Measurements from ENCODE around the gene NHSL1. TPM values are rescaled to one million over a fixed set of nuclear protein-coding genes. Genes with fewer than 3 reads are reported as not detected.

The NHSL1 gene
- total and polyA plus RNA-seq, 2 of the 8 experiments (the other 6 are each of a cell fraction or from before 2014, with no cell fraction given) = 7.2 to 32.4 TPM

DNA sequence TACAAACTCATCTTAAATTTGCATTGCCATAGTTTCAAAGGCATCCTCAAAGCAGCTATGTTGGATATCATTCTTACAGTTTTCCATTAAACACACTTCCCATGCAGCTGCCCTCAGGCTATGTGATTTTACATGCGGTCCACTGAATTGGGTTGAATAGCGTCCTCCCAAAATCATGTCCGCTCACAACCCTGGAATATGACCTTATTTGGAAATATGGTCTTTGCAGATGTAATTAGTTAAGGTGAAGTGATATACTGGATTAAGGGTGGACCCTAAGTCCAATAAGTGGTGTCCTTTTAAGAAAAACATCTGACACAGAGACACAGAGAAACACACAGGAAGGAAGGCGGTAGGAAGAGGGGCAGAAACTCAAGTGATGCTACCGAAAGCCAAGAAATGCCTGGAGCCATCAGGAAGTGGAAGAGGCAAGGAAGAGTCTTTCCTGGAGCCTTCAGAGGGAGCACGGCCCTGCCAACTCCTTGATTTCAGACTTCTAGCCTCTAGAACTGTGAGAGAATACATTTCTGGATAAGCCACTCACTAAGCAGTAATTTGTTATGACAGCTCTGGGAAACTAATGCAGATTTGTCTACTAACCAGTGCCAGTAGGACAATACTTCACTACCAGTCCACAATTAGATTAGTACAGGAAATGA, 42.7 kb upstream of the NHSL1 start:
- Histone ChIP-seq H2BK120ac (replicated peaks; ENCODE audit: low read depth, low read length) (no peak overlapping the region), H3K36me3 (ENCODE audit: control insufficient read depth in 2 of 4, insufficient read depth in 4 of 4, low read length in 3 of 4) (no peaks in the 10 kb centered on the region), H3K4ac (replicated peaks; ENCODE audit: insufficient read length, low read depth, low read length) (no peak overlapping the region), H3K4me2 (ENCODE audit: insufficient read depth in 1 of 2, low read depth in 2 of 2, low read length in 2 of 2) (no peak overlapping the region), H3K79me1 (ENCODE audit: low read depth, low read length) (peaks cover 2% of the 10 kb centered on the region; the same call in 1 of the 2 replicates), H4K5ac (ENCODE audit: insufficient read length, low read depth, low read length) (no peak overlapping the region), H3K23me2 (ENCODE audit: low read depth, low read length) (no peaks in the 10 kb centered on the region), H4K8ac (ENCODE audit: extremely low read depth, insufficient read depth, low read length) (no peak overlapping the region), H2BK15ac (ENCODE audit: low read length) (no peak overlapping the region), H3K18ac (ENCODE audit: extremely low read depth, low read length) (no peak overlapping the region), H2AK5ac (ENCODE audit: low read depth, low read length) (no peak overlapping the region), H2BK20ac (ENCODE audit: low read length) (no peak overlapping the region), H3K79me2 (ENCODE audit: control insufficient read depth in 1 of 2, insufficient read depth in 2 of 2, low read length in 2 of 2) (peaks cover 0 to 58% of the 10 kb centered on the region in 2 experiments; a peak in 3 of 4 replicates), H4K20me1 (replicated peaks in 1 of 2; ENCODE audit: control insufficient read depth in 1 of 2, insufficient read depth in 2 of 2, low read length in 2 of 2) (peaks cover 0 to 2% of the 10 kb centered on the region in 2 experiments), H3K9ac (replicated peaks in 1 of 4; ENCODE audit: extremely low read depth in 1 of 4, low read depth in 3 of 4, low read length in 3 of 4) (no peak overlapping the region), H3K23ac (ENCODE audit: insufficient read length) (no peak overlapping the region), H2BK12ac (ENCODE audit: low read depth, low read length) (0 out of 2 replicates have a peak overlapping the region, but pooled peaks have one; percentile 11), H2AFZ (ENCODE audit: low read length) (no peak overlapping the region), H3K56ac (replicated peaks; ENCODE audit: insufficient read length, low read depth, low read length) (no peak overlapping the region), H2BK5ac (ENCODE audit: low read depth, low read length) (no peak overlapping the region), H3K14ac (ENCODE audit: insufficient read length) (no peak overlapping the region), H4K91ac (replicated peaks; ENCODE audit: insufficient read length, low read length) (no peak overlapping the region), H3K4me1 (replicated peaks in 1 of 4; ENCODE audit: control insufficient read depth in 3 of 4, insufficient read depth in 4 of 4, low read length in 3 of 4) (peaks cover 0 to 23% (median 11%) of the 10 kb centered on the region in 4 experiments; a peak in 6 of 7 replicates), H3K27me3 (replicated peaks in 1 of 4; ENCODE audit: control insufficient read depth in 3 of 4, extremely low read depth in 1 of 4, insufficient read depth in 3 of 4, low read length in 3 of 4) (no peaks in the 10 kb centered on the region), H3K9me3 (ENCODE audit: insufficient read depth in 2 of 2, low read depth in 1 of 2, low read length in 1 of 2) (no peaks in the 10 kb centered on the region), H3K4me3 (ENCODE audit: extremely low read depth in 1 of 4, insufficient read depth in 2 of 4, low read depth in 3 of 4, low read length in 4 of 4) (no peak overlapping the region), H3K27ac (ENCODE audit: low read depth, low read length) (no peak overlapping the region)
- WGBS, 2 experiments (ENCODE audit: extremely low coverage in 1 of 2, insufficient coverage in 1 of 2, insufficient read length in 1 of 2, insufficient replicate concordance in 2 of 2, low coverage in 1 of 2, low lambda C conversion rate in 2 of 2, missing lambda C conversion rate in 1 of 2) = 90% methylated on average over 6 of the region's 6 CpGs; no CpG with 5 or more reads in 1 of the 2 experiments
- TF ChIP-seq EGR1 (IDR thresholded peaks at IDR 0.05; ENCODE audit: borderline replicate concordance, low read depth, low read length) (no peak), RAD21 (IDR thresholded peaks at IDR 0.05 in 1 of 2, conservative IDR thresholded peaks at IDR 0.05 in 1 of 2; ENCODE audit: low read depth in 2 of 2, low read length in 2 of 2) (no peak), ASH2L (IDR thresholded peaks at IDR 0.05; ENCODE audit: low read length) (no peak)
- ChIA-PET CTCF (ENCODE audit: partially characterized antibody) (interaction anchor here (1.2 to 2.1 kb wide), 4 partner anchors 7 to 23 kb away, joined by 3 to 5 read pairs (median 3); no protein-coding TSS in a partner anchor), POLR2A (ENCODE audit: partially characterized antibody) (no interaction called here)
- FAIRE-seq = no peak
- DNase-seq (ENCODE audit: low read depth in 1 of 2, low spot score in 2 of 2) = no peak
